B cell (primary cell): ENCODE results near the gene GPER1. TPM values are rescaled to one million over a fixed set of nuclear protein-coding genes. Genes with fewer than 3 reads are reported as not detected.

Source experiments
- ATAC-seq: fragments of 200-7000 bp; cut with Tn5 transposase; one replicate; pipeline ENCODE4 v1.10.0; 2021; ENCODE audit warnings: low read depth, mild to moderate bottlenecking, moderate number of reproducible peaks, moderate library complexity
- CTCF ChIA-PET: fragments of 350-600 bp; sonication (Branson Sonifier 250); formaldehyde crosslinking; loops from one replicate; lab custom pipeline; 2021; ENCODE audit warnings: antibody characterized with exemption, inconsistent platforms; lab: Charles Lee
- POLR2A ChIA-PET: fragments of 350-600 bp; sonication (Branson Sonifier 250); formaldehyde crosslinking; loops from one replicate; lab custom pipeline; 2021; ENCODE audit warnings: antibody characterized with exemption; lab: Charles Lee
- DNase-seq: peaks from one replicate; pipeline ENCODE4 v3.0.0; 2013
- H2AFZ ChIP-seq: 2 replicates; pipeline ENCODE4 v1.6.1; 2012; ENCODE audit warnings: mild to moderate bottlenecking, low read depth, low read length; ENCODE audit not compliant: insufficient read depth, poor library complexity, severe bottlenecking
- H3K27ac ChIP-seq, 2 donors: 1 replicate in 1 of 2; 2 replicates in 1 of 2; pipeline ENCODE4 v1.5.1; 2012 to 2013; ENCODE audit warnings: low read length in 2 of 2, mild to moderate bottlenecking in 2 of 2, moderate library complexity in 1 of 2
- H3K27me3 ChIP-seq, 4 experiments: fragments of 200-600 bp in 1 of 4; sonication (generic) in 1 of 4; replicated peaks in 1 of 4; 1 replicate in 2 of 4; 2 replicates in 2 of 4; pipeline versions ENCODE4 v1.6.1 to v1.7.0; 2013 to 2016; ENCODE audit warnings: low read length in 3 of 4, mild to moderate bottlenecking in 2 of 4, mixed read lengths in 1 of 4, moderate library complexity in 1 of 4; ENCODE audit not compliant: insufficient read depth in 4 of 4, control insufficient read depth in 3 of 4; ENCODE audit errors: control extremely low read depth in 1 of 4
- H3K36me3 ChIP-seq, 2 experiments: replicated peaks in 1 of 2; 1 replicate in 1 of 2; 2 replicates in 1 of 2; pipeline versions ENCODE4 v1.6.1 to v1.7.1; 2013; ENCODE audit warnings: low read length in 1 of 2; ENCODE audit not compliant: insufficient read depth in 2 of 2, control insufficient read depth in 1 of 2; ENCODE audit errors: control extremely low read depth in 1 of 2, extremely low read depth in 1 of 2
- H3K4me1 ChIP-seq, 2 donors: fragments of 200-600 bp in 1 of 2; sonication (generic) in 1 of 2; 1 replicate in 1 of 2; 2 replicates in 1 of 2; pipeline versions ENCODE4 v1.5.1 to v1.6.1; 2013 to 2017; ENCODE audit warnings: low read length in 2 of 2; ENCODE audit not compliant: control insufficient read depth in 2 of 2, insufficient read depth in 2 of 2
- H3K4me2 ChIP-seq: replicated peaks from 2 replicates; pipeline ENCODE3; 2012; ENCODE audit warnings: mild to moderate bottlenecking, low read depth, low read length; ENCODE audit not compliant: poor library complexity, severe bottlenecking
- H3K4me3 ChIP-seq, 5 experiments: fragments of 200-600 bp in 1 of 5; sonication (generic) in 1 of 5; 1 replicate in 3 of 5; 2 replicates in 2 of 5; pipeline versions ENCODE4 v1.5.1 to v1.7.0; 2011 to 2016; ENCODE audit warnings: low read length in 4 of 5, mild to moderate bottlenecking in 4 of 5, low read depth in 2 of 5, control low read depth in 1 of 5, moderate library complexity in 1 of 5; ENCODE audit not compliant: insufficient read depth in 1 of 5; ENCODE audit errors: control extremely low read depth in 1 of 5, extremely low read depth in 1 of 5
- H3K79me2 ChIP-seq: fragments of 200-600 bp; sonication (generic); one replicate; pipeline ENCODE4 v1.6.0; 2016; ENCODE audit warnings: low read length; ENCODE audit not compliant: control insufficient read depth, insufficient read depth
- H3K9ac ChIP-seq: fragments of 200-600 bp; sonication (generic); 2 replicates; pipeline ENCODE4 v1.6.1; 2017; ENCODE audit warnings: mild to moderate bottlenecking, low read length, moderate library complexity
- H3K9me3 ChIP-seq, 3 donors: one replicate each; pipeline versions ENCODE4 v1.6.1 to v1.7.1; 2013; ENCODE audit warnings: low read length in 2 of 3; ENCODE audit not compliant: control insufficient read depth in 2 of 3, insufficient read depth in 1 of 3; ENCODE audit errors: control extremely low read depth in 1 of 3
- H4K20me1 ChIP-seq: 2 replicates; pipeline ENCODE4 v1.6.0; 2012; ENCODE audit warnings: mild to moderate bottlenecking, low read length; ENCODE audit not compliant: insufficient read depth, control insufficient read depth, poor library complexity, severe bottlenecking
- H3K27ac Mint-ChIP-seq: one replicate; pipeline ENCODE4 v1.8.0; 2021; ENCODE audit warnings: mixed read lengths
- H3K27me3 Mint-ChIP-seq: one replicate; pipeline ENCODE4 v1.8.0; 2021; ENCODE audit warnings: mixed read lengths
- H3K4me1 Mint-ChIP-seq: one replicate; pipeline ENCODE4 v1.8.0; 2021; ENCODE audit warnings: mixed read lengths
- H3K4me3 Mint-ChIP-seq: one replicate; pipeline ENCODE4 v1.8.0; 2021; ENCODE audit warnings: mixed read lengths
- H3K9me3 Mint-ChIP-seq: one replicate; pipeline ENCODE4 v1.8.0; 2022; ENCODE audit warnings: mixed read lengths; ENCODE audit not compliant: insufficient read depth
- EZH2 ChIP-seq: IDR thresholded peaks from 2 replicates; pipeline ENCODE4 v1.6.1; 2012; ENCODE audit warnings: borderline replicate concordance, low read depth, mild to moderate bottlenecking, moderate library complexity, low read length; ENCODE audit not compliant: insufficient read depth, poor library complexity, severe bottlenecking
- WGBS: methylation state at CpG from one replicate; pipeline ENCODE4 v1.1.5; 2013; ENCODE audit warnings: missing lambda C conversion rate; ENCODE audit not compliant: insufficient coverage; 5-methylcytosine and 5-hydroxymethylcytosine counted together
- intact Hi-C: fragments of 100-400 bp; cut with micrococcal nuclease; formaldehyde crosslinking; loops from one replicate; pipeline ENCODE4 v1.10.0; 2022
- polyA plus RNA-seq: library from polyadenylated mRNA; depleted of rRNA; stranded (reverse); fragments of >200 nt; gene quantifications from 2 replicates; pipeline ENCODE4 v1.2.3, GENCODE V29; 2012
- total RNA-seq, 2 donors: library from RNA; stranded (reverse); fragments of 120-200 nt in 1 of 2; gene quantifications; 1 replicate in 1 of 2; 2 replicates in 1 of 2; pipeline versions ENCODE4 v1.2.3 to v1.2.4, GENCODE V29; 2013 to 2022
- TF ChIP-seq, protein P1 (sequence below): fragments of 200-600 bp; IDR thresholded peaks from one replicate; pipeline ENCODE4 v1.8.0; 2022; ENCODE audit warnings: antibody characterized with exemption, mild to moderate bottlenecking

GPER1 gene
- total and polyA plus RNA-seq, 2 donors (not counting 1 experiment from before 2014, with no cell fraction given), result 3.2 to 21.3 TPM

DNA sequence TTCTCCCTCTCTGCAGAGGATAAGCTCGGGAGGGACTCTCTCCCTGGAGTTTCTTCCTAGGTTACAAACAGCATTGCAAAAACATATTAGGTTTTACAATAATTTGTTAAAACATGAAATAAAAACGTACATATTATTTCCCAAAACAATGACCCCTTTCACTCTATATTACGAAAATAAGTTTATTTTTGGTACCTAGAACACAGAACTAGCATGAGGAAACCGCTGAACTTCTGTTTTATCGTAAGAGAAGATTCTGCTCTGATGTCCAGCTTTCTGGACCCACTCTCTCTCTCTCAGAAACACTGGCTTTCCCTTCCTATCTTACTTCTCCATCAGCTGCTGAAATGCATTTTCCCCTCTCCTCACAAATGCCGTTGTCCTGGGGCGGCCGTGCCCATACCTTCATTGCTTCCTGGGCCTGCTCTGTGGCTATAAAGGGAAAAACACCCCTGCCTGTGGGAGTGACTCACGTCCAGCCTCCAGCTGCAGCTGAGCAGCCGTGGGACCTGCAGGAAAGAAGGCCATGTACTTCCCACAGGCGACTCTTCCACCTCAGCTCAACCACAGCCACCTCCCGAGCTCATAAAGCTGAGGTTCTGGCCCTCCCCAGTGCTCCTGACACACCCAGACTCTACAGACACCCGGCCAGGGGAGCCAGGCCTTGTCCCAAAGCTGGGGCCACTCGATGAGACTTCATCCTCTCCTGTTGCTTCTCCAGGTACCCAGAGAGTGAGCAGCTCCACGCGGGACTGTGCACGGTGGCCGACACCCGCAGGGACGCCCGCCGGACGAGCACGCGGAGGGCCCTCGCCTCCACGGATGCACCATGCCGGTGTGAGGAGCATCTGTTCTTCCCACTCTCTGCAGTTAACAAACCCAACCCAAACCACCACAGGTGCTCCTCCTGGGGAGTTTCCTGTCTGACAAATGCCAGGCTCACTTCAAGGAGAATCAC is 3.1 kb downstream of the GPER1 start:
- H3K27ac Mint-ChIP-seq, result no peak overlapping the region
- no peak for ATAC-seq
- no peak overlapping the region for H3K4me2 ChIP-seq

More for the DNA sequence above, 3.1 kb downstream of the GPER1 start:
- H3K27me3 Mint-ChIP-seq, result no peaks in the 10 kb centered on the region
- no peaks in the 10 kb centered on the region for H3K36me3 ChIP-seq
- H3K27me3 ChIP-seq, result no peaks in the 10 kb centered on the region
- no peaks in the 10 kb centered on the region for H4K20me1 ChIP-seq
- ChIA-PET CTCF (interaction anchor here (1.7 kb wide), 1 partner anchor 98 kb away, joined by 5 read pairs; no protein-coding TSS in a partner anchor), POLR2A (no interaction called here)
- no peaks in the 10 kb centered on the region for H3K9me3 Mint-ChIP-seq
- H3K79me2 ChIP-seq, result peaks cover 4% of the 10 kb centered on the region
- no peak overlapping the region for H3K27ac ChIP-seq
- H3K9ac ChIP-seq, result no peak overlapping the region
- H3K4me3 ChIP-seq, result no peak overlapping the region
- intact Hi-C loops, result no loop called here
- 92% methylated on average over 25 of the region's 28 CpGs for WGBS
- no peak overlapping the region for H3K4me3 Mint-ChIP-seq
- TF ChIP-seq, protein P1, sequence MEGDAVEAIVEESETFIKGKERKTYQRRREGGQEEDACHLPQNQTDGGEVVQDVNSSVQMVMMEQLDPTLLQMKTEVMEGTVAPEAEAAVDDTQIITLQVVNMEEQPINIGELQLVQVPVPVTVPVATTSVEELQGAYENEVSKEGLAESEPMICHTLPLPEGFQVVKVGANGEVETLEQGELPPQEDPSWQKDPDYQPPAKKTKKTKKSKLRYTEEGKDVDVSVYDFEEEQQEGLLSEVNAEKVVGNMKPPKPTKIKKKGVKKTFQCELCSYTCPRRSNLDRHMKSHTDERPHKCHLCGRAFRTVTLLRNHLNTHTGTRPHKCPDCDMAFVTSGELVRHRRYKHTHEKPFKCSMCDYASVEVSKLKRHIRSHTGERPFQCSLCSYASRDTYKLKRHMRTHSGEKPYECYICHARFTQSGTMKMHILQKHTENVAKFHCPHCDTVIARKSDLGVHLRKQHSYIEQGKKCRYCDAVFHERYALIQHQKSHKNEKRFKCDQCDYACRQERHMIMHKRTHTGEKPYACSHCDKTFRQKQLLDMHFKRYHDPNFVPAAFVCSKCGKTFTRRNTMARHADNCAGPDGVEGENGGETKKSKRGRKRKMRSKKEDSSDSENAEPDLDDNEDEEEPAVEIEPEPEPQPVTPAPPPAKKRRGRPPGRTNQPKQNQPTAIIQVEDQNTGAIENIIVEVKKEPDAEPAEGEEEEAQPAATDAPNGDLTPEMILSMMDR, result no peak
- no peak for TF ChIP-seq EZH2
- no peaks in the 10 kb centered on the region for H3K9me3 ChIP-seq
- peaks cover 17 to 23% of the 10 kb centered on the region in 2 donors for H3K4me1 ChIP-seq
- DNase-seq, result no peak
- no peak overlapping the region for H2AFZ ChIP-seq
- peaks cover 24% of the 10 kb centered on the region for H3K4me1 Mint-ChIP-seq
